K562 (cell line): ENCODE results near the gene BICD1. TPM values are rescaled to one million over a fixed set of nuclear protein-coding genes. Genes with fewer than 3 reads are reported as not detected.

Experiments
- BCOR ChIP-seq: fragments of 450-650 bp; IDR thresholded peaks from 2 replicates; pipeline ENCODE4 v1.6.1; 2016
- DPF2 ChIP-seq: fragments of 450-650 bp; IDR thresholded peaks from 2 replicates; pipeline ENCODE4 v1.6.1; 2016
- ETV6 ChIP-seq, 3 experiments: fragments of 150-350 bp in 1 of 3; sonication (generic) in 1 of 3; formaldehyde crosslinking in 1 of 3; IDR thresholded peaks; 2 replicates each; pipeline versions ENCODE4 v1.6.1 to v1.8.0; 2014 to 2022; ENCODE audit warnings: borderline replicate concordance in 2 of 3, low read depth in 2 of 3, antibody characterized with exemption in 1 of 3, low read length in 1 of 3, mild to moderate bottlenecking in 1 of 3, missing genetic modification reagents in 1 of 3
- MAZ ChIP-seq, 2 experiments: fragments of 450-650 bp in 1 of 2; sonication (generic) in 1 of 2; formaldehyde crosslinking; IDR thresholded peaks in 1 of 2; conservative IDR thresholded peaks in 1 of 2; 2 replicates each; pipeline versions ENCODE4 v1.4.0 to v1.5.0; 2020; ENCODE audit warnings: mild to moderate bottlenecking in 1 of 2, missing genetic modification reagents in 1 of 2
- MEIS2 ChIP-seq: fragments of 450-650 bp; IDR thresholded peaks from 2 replicates; pipeline ENCODE4 v1.6.1; 2014; ENCODE audit warnings: mild to moderate bottlenecking; ENCODE audit not compliant: partially characterized antibody
- NFRKB ChIP-seq: fragments of 450-650 bp; IDR thresholded peaks from 2 replicates; pipeline ENCODE4 v1.6.1; 2016; ENCODE audit warnings: low read depth
- POLR2B ChIP-seq: fragments of 450-650 bp; IDR thresholded peaks from 2 replicates; pipeline ENCODE4 v1.6.1; 2018; ENCODE audit warnings: low read depth; ENCODE audit not compliant: partially characterized antibody
- RAD51 ChIP-seq: fragments of 450-650 bp; IDR thresholded peaks from 2 replicates; pipeline ENCODE4 v1.7.1; 2016; ENCODE audit warnings: low read depth, mild to moderate bottlenecking, borderline replicate concordance
- SMARCB1 ChIP-seq: IDR thresholded peaks from 2 replicates; pipeline ENCODE4 v1.6.1; 2011; ENCODE audit warnings: improper control_type of control experiment, low read depth; ENCODE audit not compliant: insufficient read length
- TEAD2 ChIP-seq: fragments of 450-650 bp; IDR thresholded peaks from 2 replicates; pipeline ENCODE4 v1.6.1; 2016; ENCODE audit warnings: missing genetic modification characterization, control low read depth, missing compliant biosample characterization
- TSC22D4 ChIP-seq: fragments of 450-650 bp; IDR thresholded peaks from 2 replicates; pipeline ENCODE4 v1.6.1; 2016; ENCODE audit warnings: missing genetic modification characterization, missing biosample characterization, control low read depth
- YBX1 ChIP-seq: fragments of 450-650 bp; IDR thresholded peaks from 2 replicates; pipeline ENCODE4 v1.7.1; 2016; ENCODE audit warnings: mild to moderate bottlenecking
- ZBTB7A ChIP-seq: IDR thresholded peaks from 2 replicates; pipeline ENCODE4 v1.6.1; 2011; ENCODE audit warnings: low read depth, mild to moderate bottlenecking, low read length, moderate library complexity, borderline replicate concordance; ENCODE audit not compliant: control insufficient read depth
- ZKSCAN8 ChIP-seq: fragments of 200-800 bp; sonication (Bioruptor generic); IDR thresholded peaks from 2 replicates; pipeline ENCODE4 v1.6.1; 2016; ENCODE audit warnings: missing genetic modification characterization, missing compliant biosample characterization
- ZNF561 ChIP-seq: fragments of 450-650 bp; formaldehyde crosslinking; conservative IDR thresholded peaks from 2 replicates; pipeline ENCODE4 v1.4.0; 2020; ENCODE audit warnings: mild to moderate bottlenecking, moderate library complexity
- ZNF717 ChIP-seq: fragments of 250-450 bp; sonication (Bioruptor Pico); IDR thresholded peaks from 2 replicates; pipeline ENCODE4 v1.5.0; 2021
- polyA plus RNA-seq, 8 experiments: library from polyadenylated mRNA; depleted of rRNA in 4 of 8; stranded (reverse) in 5 of 8; unstranded in 3 of 8; fragments of >200 nt; fragmentation: Nextera tagmentation in 2 of 8; fragmentation: Illumina TruSeq in 1 of 8; extraction: Ambion mirVana in 2 of 8; extraction: Trizol in 1 of 8; gene quantifications; 2 replicates each; pipeline versions ENCODE4 v1.2.1 to v1.2.3, GENCODE V29; 2011 to 2014; ENCODE audit warnings: inconsistent platforms in 1 of 8, missing spikeins in 1 of 8
- total RNA-seq, 7 experiments: library from RNA; depleted of rRNA in 6 of 7; stranded (reverse); fragments of >200 nt in 6 of 7; fragmentation: Illumina TruSeq in 2 of 7; extraction: Trizol in 2 of 7; gene quantifications; 2 replicates each; pipeline versions ENCODE4 v1.2.1 to v1.2.3, GENCODE V29; 2011 to 2021; ENCODE audit warnings: low replicate concordance in 1 of 7
- TF ChIP-seq, protein P1 (sequence below): fragments of 450-650 bp; IDR thresholded peaks from 2 replicates; pipeline ENCODE4 v1.6.1; 2016; ENCODE audit warnings: borderline replicate concordance
- TF ChIP-seq, protein P2 (sequence below), 2 experiments: fragments of 450-650 bp; conservative IDR thresholded peaks; 2 replicates each; pipeline ENCODE4 v1.6.1; 2017; ENCODE audit warnings: mild to moderate bottlenecking in 2 of 2, moderate library complexity in 2 of 2
- TF ChIP-seq, protein P3 (sequence below): sonication (generic); formaldehyde crosslinking; IDR thresholded peaks from 2 replicates; pipeline ENCODE4 v1.5.0; 2020; ENCODE audit warnings: missing genetic modification reagents
- TF ChIP-seq, protein P4 (sequence below): fragments of 450-650 bp; IDR thresholded peaks from 2 replicates; pipeline ENCODE4 v1.7.1; 2018; ENCODE audit warnings: mild to moderate bottlenecking, low read depth; ENCODE audit not compliant: partially characterized antibody

Gene BICD1
- total and polyA plus RNA-seq, 9 of the 15 experiments (the other 6 are each of a cell fraction or from before 2014, with no cell fraction given), result 3.5 to 21.1 (median 12.5) TPM

DNA sequence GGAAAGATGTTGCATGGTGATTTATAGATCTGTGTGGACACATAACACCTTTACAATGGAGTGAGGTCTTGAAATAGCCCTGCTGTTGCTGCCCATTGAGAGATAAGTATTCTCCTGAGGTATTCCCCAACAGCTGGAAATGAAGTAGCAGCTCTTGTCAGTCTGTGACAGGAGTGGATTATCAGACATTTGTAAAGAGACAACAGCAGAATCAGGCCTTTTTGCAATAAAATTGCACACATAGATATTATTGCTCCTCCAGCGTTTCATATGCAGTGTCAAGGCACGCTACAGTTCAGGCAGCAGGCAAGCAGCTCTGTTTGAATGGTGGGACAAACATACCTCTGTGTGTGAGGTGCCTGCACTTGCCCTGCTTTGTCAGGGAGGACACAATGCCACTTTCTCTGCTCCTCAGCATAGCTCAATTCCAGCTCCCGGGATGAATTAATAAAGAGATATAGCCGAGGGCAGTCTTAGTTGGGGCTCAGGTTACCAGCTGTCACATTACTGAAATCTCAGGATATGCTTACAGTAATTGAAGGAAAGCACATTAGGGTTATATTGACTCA, 49.4 kb downstream of the BICD1 start (continued):
- TF ChIP-seq, protein P1, sequence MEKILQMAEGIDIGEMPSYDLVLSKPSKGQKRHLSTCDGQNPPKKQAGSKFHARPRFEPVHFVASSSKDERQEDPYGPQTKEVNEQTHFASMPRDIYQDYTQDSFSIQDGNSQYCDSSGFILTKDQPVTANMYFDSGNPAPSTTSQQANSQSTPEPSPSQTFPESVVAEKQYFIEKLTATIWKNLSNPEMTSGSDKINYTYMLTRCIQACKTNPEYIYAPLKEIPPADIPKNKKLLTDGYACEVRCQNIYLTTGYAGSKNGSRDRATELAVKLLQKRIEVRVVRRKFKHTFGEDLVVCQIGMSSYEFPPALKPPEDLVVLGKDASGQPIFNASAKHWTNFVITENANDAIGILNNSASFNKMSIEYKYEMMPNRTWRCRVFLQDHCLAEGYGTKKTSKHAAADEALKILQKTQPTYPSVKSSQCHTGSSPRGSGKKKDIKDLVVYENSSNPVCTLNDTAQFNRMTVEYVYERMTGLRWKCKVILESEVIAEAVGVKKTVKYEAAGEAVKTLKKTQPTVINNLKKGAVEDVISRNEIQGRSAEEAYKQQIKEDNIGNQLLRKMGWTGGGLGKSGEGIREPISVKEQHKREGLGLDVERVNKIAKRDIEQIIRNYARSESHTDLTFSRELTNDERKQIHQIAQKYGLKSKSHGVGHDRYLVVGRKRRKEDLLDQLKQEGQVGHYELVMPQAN, result no peak
- TF ChIP-seq BCOR, result no peak
- no peak for TF ChIP-seq ZKSCAN8 (CRISPR knock-in tag)
- TF ChIP-seq TEAD2 (tag), result no peak
- no peak for TF ChIP-seq ETV6 (IDR thresholded peaks at IDR 0.05; ENCODE audit: borderline replicate concordance in 1 of 2, low read depth in 2 of 2, low read length in 1 of 2)
- no peak for TF ChIP-seq ETV6 (CRISPR knock-in tag; IDR thresholded peaks at IDR 0.05; ENCODE audit: borderline replicate concordance)
- TF ChIP-seq, protein P2, sequence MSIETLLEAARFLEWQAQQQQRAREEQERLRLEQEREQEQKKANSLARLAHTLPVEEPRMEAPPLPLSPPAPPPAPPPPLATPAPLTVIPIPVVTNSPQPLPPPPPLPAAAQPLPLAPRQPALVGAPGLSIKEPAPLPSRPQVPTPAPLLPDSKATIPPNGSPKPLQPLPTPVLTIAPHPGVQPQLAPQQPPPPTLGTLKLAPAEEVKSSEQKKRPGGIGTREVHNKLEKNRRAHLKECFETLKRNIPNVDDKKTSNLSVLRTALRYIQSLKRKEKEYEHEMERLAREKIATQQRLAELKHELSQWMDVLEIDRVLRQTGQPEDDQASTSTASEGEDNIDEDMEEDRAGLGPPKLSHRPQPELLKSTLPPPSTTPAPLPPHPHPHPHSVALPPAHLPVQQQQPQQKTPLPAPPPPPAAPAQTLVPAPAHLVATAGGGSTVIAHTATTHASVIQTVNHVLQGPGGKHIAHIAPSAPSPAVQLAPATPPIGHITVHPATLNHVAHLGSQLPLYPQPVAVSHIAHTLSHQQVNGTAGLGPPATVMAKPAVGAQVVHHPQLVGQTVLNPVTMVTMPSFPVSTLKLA (conservative IDR thresholded peaks at IDR 0.05), result no peak
- TF ChIP-seq POLR2B, result no peak
- no peak for TF ChIP-seq ZBTB7A
- TF ChIP-seq MAZ (CRISPR knock-in tag; conservative IDR thresholded peaks at IDR 0.05 in 1 of 2, IDR thresholded peaks at IDR 0.05 in 1 of 2), result no peak
- TF ChIP-seq YBX1, result no peak
- TF ChIP-seq, protein P3, sequence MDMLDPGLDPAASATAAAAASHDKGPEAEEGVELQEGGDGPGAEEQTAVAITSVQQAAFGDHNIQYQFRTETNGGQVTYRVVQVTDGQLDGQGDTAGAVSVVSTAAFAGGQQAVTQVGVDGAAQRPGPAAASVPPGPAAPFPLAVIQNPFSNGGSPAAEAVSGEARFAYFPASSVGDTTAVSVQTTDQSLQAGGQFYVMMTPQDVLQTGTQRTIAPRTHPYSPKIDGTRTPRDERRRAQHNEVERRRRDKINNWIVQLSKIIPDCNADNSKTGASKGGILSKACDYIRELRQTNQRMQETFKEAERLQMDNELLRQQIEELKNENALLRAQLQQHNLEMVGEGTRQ, result no peak
- peak; percentile 69 for TF ChIP-seq MEIS2
- no peak for TF ChIP-seq RAD51
- TF ChIP-seq, protein P4, sequence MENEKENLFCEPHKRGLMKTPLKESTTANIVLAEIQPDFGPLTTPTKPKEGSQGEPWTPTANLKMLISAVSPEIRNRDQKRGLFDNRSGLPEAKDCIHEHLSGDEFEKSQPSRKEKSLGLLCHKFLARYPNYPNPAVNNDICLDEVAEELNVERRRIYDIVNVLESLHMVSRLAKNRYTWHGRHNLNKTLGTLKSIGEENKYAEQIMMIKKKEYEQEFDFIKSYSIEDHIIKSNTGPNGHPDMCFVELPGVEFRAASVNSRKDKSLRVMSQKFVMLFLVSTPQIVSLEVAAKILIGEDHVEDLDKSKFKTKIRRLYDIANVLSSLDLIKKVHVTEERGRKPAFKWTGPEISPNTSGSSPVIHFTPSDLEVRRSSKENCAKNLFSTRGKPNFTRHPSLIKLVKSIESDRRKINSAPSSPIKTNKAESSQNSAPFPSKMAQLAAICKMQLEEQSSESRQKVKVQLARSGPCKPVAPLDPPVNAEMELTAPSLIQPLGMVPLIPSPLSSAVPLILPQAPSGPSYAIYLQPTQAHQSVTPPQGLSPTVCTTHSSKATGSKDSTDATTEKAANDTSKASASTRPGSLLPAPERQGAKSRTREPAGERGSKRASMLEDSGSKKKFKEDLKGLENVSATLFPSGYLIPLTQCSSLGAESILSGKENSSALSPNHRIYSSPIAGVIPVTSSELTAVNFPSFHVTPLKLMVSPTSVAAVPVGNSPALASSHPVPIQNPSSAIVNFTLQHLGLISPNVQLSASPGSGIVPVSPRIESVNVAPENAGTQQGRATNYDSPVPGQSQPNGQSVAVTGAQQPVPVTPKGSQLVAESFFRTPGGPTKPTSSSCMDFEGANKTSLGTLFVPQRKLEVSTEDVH, result no peak
- 0 out of 2 replicates have a peak, but pooled peaks have one; percentile 26 for TF ChIP-seq DPF2
- no peak for TF ChIP-seq ZNF561 (CRISPR knock-in tag)
- no peak for TF ChIP-seq TSC22D4 (tag)
- no peak for TF ChIP-seq SMARCB1
- no peak for TF ChIP-seq ZNF717 (CRISPR knock-in tag)
- TF ChIP-seq NFRKB, result no peak
